Measurements from ENCODE around the gene SPATA31C1.

DNA sequence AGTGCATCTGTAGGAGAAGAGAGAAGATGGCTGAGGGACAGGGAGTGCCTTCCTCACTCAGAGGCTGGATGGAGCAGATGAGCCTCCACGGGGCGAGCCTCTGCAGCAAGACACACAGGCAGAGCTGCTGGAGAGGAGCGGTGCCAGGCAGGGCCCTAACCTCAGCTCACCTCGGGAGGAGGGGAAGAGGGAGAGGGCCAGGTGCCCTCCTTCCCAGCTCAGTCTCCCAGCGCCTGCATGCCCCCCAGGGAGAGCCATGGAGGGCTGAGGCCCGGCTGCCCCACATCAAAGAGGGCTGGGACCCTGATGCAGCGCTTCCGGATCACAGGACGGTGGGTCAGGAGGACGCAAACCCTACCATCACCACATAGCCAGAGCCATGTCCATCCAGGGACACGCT lies 48.7 kb upstream of the SPATA31C1 start:
- TF ChIP-seq CTCF (IDR thresholded peaks at IDR 0.05; ENCODE audit: poor library complexity) (no peak), EZH2phosphoT487 (IDR thresholded peaks at IDR 0.05; ENCODE audit: low read depth, severe bottlenecking, unreplicated experiment) (no peak)

All from hepatocyte (in vitro differentiated cells).